ENCODE results near the gene PTDSS2. TPM values are rescaled to one million over a fixed set of nuclear protein-coding genes. Genes with fewer than 3 reads are reported as not detected.
A peak's percentile ranks its signal among the peaks of the same experiment; 100 is the strongest.
"Not testable (repeated sequence)": the region's sequence is repeated elsewhere in the genome, so short reads cannot be mapped to it uniquely, and the experiment has no call there.

PTDSS2 gene
- total RNA-seq, 1 donor from 2014 or later: 32.9 TPM

- Histone ChIP-seq H3K27me3 (ENCODE audit: low read depth) (no peaks in the 10 kb centered on the region), H3K4me1 (peaks cover 21% of the 10 kb centered on the region), H3K9me3 (no peaks in the 10 kb centered on the region), H3K36me3 (peaks cover 4% of the 10 kb centered on the region), H3K27ac (no peak overlapping the region), H3K4me3 (no peak overlapping the region)
- ATAC-seq (no peak), DNase-seq (peak; percentile 36)
- TF ChIP-seq CTCF (IDR thresholded peaks at IDR 0.05): no peak
- intact Hi-C loops (cut with DNase I): no loop called here
Observed at GRCh38 chr11:408154-409007, 41.7 kb upstream of the PTDSS2 start.

GRCh38 chr11:409008-409599 is 41.0 kb upstream of the PTDSS2 start:
- Histone ChIP-seq H3K27ac (no peak overlapping the region), H3K36me3 (peaks cover 4% of the 10 kb centered on the region), H3K9me3 (no peaks in the 10 kb centered on the region), H3K27me3 (ENCODE audit: low read depth) (no peaks in the 10 kb centered on the region), H3K4me3 (no peak overlapping the region), H3K4me1 (peaks cover 22% of the 10 kb centered on the region)
- intact Hi-C loops (cut with DNase I): no loop called here
- no peak for ATAC-seq
- TF ChIP-seq CTCF (IDR thresholded peaks at IDR 0.05): no peak
- peak; percentile 45 for DNase-seq

- no peak for ATAC-seq
Observed at GRCh38 chr11:409600-410483, 40.2 kb upstream of the PTDSS2 start.

GRCh38 chr11:410711-411110 is 39.4 kb upstream of the PTDSS2 start:
- ATAC-seq: not testable (repeated sequence)
- DNase-seq: peak; percentile 12

More at GRCh38 chr11:409600-410483, 40.2 kb upstream of the PTDSS2 start:
- intact Hi-C loops (cut with DNase I): no loop called here
- Histone ChIP-seq H3K9me3 (no peaks in the 10 kb centered on the region), H3K27ac (no peak overlapping the region), H3K36me3 (peaks cover 4% of the 10 kb centered on the region), H3K4me3 (no peak overlapping the region), H3K27me3 (ENCODE audit: low read depth) (no peaks in the 10 kb centered on the region), H3K4me1 (peaks cover 29% of the 10 kb centered on the region)
- no peak for TF ChIP-seq CTCF (IDR thresholded peaks at IDR 0.05)
- peak; percentile 49 for DNase-seq

GRCh38 chr11:411520-411919 is 38.6 kb upstream of the PTDSS2 start:
- H3K27me3 ChIP-seq (ENCODE audit: low read depth); H3K4me3 ChIP-seq; ATAC-seq; intact Hi-C loops (cut with DNase I); H3K27ac ChIP-seq; H3K36me3 ChIP-seq; H3K9me3 ChIP-seq: not testable (repeated sequence)
- peaks cover 33% of the 10 kb centered on the region for H3K4me1 ChIP-seq
- DNase-seq: peak; percentile 24

More at GRCh38 chr11:410711-411110, 39.4 kb upstream of the PTDSS2 start:
- intact Hi-C loops (cut with DNase I); H3K4me3 ChIP-seq; H3K9me3 ChIP-seq; H3K36me3 ChIP-seq; H3K27me3 ChIP-seq (ENCODE audit: low read depth); H3K27ac ChIP-seq: not testable (repeated sequence)
- H3K4me1 ChIP-seq: peaks cover 33% of the 10 kb centered on the region

GRCh38 chr11:412641-413119 is 37.4 kb upstream of the PTDSS2 start:
- no peaks in the 10 kb centered on the region for H3K9me3 ChIP-seq
- intact Hi-C loops (cut with DNase I): no loop called here
- H3K36me3 ChIP-seq: no peaks in the 10 kb centered on the region
- H3K27me3 ChIP-seq (ENCODE audit: low read depth): no peaks in the 10 kb centered on the region
- no peak for TF ChIP-seq CTCF (IDR thresholded peaks at IDR 0.05)
- ATAC-seq: no peak
- peak; percentile 44 for DNase-seq
- peaks cover 34% of the 10 kb centered on the region for H3K4me1 ChIP-seq
- no peak overlapping the region for H3K27ac ChIP-seq
- peak overlapping the region; percentile 27 for H3K4me3 ChIP-seq

Data from lower lobe of right lung (tissue), 2 donors.